ENCODE results near the gene KIN. TPM values are rescaled to one million over a fixed set of nuclear protein-coding genes. Genes with fewer than 3 reads are reported as not detected.

Gene KIN
- total RNA-seq, 1 donor from 2014 or later = 23.6 TPM

DNA sequence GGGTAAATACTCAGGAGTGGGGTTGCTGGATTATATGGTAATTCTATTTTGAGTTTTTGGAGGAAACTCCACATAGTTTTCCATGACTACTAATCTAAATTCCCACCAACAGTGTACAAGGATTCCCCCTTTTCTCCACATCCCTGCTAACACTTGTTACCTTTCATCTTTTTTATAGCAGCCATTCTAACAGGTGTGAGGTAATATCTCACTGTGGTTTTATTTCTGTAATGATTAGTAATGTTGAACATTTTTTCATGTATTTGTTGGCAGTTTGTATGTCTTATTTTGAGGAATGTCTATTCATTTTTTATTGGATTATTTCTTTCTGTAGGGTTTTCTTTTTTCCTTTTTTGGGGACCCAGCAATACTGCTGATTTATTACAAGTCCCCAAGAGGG lies 45.4 kb upstream of the KIN start:
- Histone ChIP-seq H3K36me3 (no peaks in the 10 kb centered on the region), H4K20me1 (ENCODE audit: low read depth) (no peaks in the 10 kb centered on the region), H3K27me3 (no peaks in the 10 kb centered on the region), H3K4me2 (no peak overlapping the region), H3K4me3 (no peak overlapping the region), H3K9ac (no peak overlapping the region), H3K27ac (no peak overlapping the region), H3K4me1 (no peaks in the 10 kb centered on the region), H3F3A (ENCODE audit: low read depth) (no peaks in the 10 kb centered on the region), H3K79me2 (ENCODE audit: low read depth) (peaks cover 44% of the 10 kb centered on the region), H3K9me3 (ENCODE audit: low read depth) (no peaks in the 10 kb centered on the region), H2AFZ (replicated peaks) (no peak overlapping the region)
- Mint-ChIP-seq H3K4me1 (no peaks in the 10 kb centered on the region), H3K4me3 (no peak overlapping the region), H3K36me3 (peaks cover 18% of the 10 kb centered on the region), H3K9me3 (no peaks in the 10 kb centered on the region), H3K27me3 (ENCODE audit: insufficient read depth, low read depth) (peaks cover 2% of the 10 kb centered on the region), H3K27ac (no peak overlapping the region)
- DNase-seq (ENCODE audit: low spot score) = no peak
- no peak for TF ChIP-seq EZH2 (IDR thresholded peaks at IDR 0.05)
- TF ChIP-seq EZH2phosphoT487 (IDR thresholded peaks at IDR 0.05) = no peak
- TF ChIP-seq, protein P1, sequence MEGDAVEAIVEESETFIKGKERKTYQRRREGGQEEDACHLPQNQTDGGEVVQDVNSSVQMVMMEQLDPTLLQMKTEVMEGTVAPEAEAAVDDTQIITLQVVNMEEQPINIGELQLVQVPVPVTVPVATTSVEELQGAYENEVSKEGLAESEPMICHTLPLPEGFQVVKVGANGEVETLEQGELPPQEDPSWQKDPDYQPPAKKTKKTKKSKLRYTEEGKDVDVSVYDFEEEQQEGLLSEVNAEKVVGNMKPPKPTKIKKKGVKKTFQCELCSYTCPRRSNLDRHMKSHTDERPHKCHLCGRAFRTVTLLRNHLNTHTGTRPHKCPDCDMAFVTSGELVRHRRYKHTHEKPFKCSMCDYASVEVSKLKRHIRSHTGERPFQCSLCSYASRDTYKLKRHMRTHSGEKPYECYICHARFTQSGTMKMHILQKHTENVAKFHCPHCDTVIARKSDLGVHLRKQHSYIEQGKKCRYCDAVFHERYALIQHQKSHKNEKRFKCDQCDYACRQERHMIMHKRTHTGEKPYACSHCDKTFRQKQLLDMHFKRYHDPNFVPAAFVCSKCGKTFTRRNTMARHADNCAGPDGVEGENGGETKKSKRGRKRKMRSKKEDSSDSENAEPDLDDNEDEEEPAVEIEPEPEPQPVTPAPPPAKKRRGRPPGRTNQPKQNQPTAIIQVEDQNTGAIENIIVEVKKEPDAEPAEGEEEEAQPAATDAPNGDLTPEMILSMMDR (IDR thresholded peaks at IDR 0.05) = no peak

DNA sequence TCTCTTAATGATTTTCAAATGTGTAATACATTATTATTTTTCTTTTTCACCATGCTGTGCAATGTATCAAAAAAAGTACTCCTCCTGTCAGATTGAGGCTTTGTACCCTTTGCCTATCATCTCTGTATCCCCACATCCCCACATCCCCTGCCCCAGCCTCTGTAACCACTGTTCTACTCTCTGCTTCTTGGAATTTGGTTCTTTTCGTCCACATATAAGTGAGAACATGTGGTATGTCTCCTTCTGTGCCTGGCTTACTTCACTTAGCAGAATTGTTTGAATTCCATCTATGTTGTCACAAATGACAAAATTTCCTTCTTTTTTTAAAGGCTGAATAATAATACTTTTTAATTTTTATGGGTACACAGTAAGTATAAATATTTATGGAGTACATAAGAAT lies 44.3 kb upstream of the KIN start:
- H3K27me3 ChIP-seq = no peaks in the 10 kb centered on the region
- no peak overlapping the region for H3K27ac ChIP-seq
- Mint-ChIP-seq H3K4me3 (no peak overlapping the region), H3K27ac (no peak overlapping the region), H3K9me3 (no peaks in the 10 kb centered on the region), H3K4me1 (no peaks in the 10 kb centered on the region), H3K36me3 (peaks cover 17% of the 10 kb centered on the region), H3K27me3 (ENCODE audit: insufficient read depth, low read depth) (peaks cover 2% of the 10 kb centered on the region)
- H3K9ac ChIP-seq = no peak overlapping the region
- no peak for DNase-seq (ENCODE audit: low spot score)
- no peak overlapping the region for H2AFZ ChIP-seq (replicated peaks)
- no peak overlapping the region for H3K4me3 ChIP-seq
- no peaks in the 10 kb centered on the region for H3K36me3 ChIP-seq
- H3F3A ChIP-seq (ENCODE audit: low read depth) = no peaks in the 10 kb centered on the region
- no peaks in the 10 kb centered on the region for H3K4me1 ChIP-seq
- no peaks in the 10 kb centered on the region for H3K9me3 ChIP-seq (ENCODE audit: low read depth)
- no peak overlapping the region for H3K4me2 ChIP-seq
- no peaks in the 10 kb centered on the region for H4K20me1 ChIP-seq (ENCODE audit: low read depth)
- TF ChIP-seq EZH2phosphoT487 (IDR thresholded peaks at IDR 0.05) (no peak), EZH2 (IDR thresholded peaks at IDR 0.05) (no peak)
- TF ChIP-seq, protein P1 (IDR thresholded peaks at IDR 0.05) = no peak
- peaks cover 48% of the 10 kb centered on the region for H3K79me2 ChIP-seq (ENCODE audit: low read depth)

DNA sequence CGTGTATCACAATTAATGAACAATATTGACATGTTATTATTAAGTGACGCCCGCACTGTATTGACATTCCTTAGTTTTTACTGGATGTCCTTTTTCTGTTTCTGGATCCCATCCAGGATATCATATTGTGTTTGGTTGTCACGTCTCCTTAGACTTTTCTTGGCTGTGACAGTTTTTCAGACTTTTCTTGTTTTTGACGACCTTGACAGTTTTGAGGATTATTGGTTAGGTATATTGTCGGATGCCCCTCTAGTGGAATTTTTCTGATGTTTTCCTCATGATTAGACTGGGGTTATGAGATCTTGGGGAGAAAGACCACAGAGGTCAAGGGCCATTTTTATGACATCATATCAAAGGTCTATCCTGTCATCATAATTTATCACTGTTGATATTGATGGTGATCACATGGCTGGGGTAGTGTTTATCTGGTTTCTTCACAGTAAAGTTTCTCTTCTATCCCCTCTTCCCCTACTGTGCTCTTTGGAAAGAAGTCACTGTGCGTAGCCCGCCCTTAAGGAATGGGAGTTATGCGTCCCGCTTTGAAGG lies 41.6 kb upstream of the KIN start:
- TF ChIP-seq, protein P1 (IDR thresholded peaks at IDR 0.05) = no peak
- no peak for TF ChIP-seq EZH2 (IDR thresholded peaks at IDR 0.05)
- no peak for TF ChIP-seq EZH2phosphoT487 (IDR thresholded peaks at IDR 0.05)
- Mint-ChIP-seq H3K36me3 (peaks cover 12% of the 10 kb centered on the region), H3K4me3 (no peak overlapping the region), H3K27me3 (ENCODE audit: insufficient read depth, low read depth) (no peaks in the 10 kb centered on the region), H3K9me3 (no peaks in the 10 kb centered on the region), H3K4me1 (no peaks in the 10 kb centered on the region), H3K27ac (no peak overlapping the region)
- H3K27ac ChIP-seq = no peak overlapping the region
- H3K27me3 ChIP-seq = no peaks in the 10 kb centered on the region
- no peaks in the 10 kb centered on the region for H4K20me1 ChIP-seq (ENCODE audit: low read depth)
- H3F3A ChIP-seq (ENCODE audit: low read depth) = no peaks in the 10 kb centered on the region
- no peaks in the 10 kb centered on the region for H3K4me1 ChIP-seq
- H2AFZ ChIP-seq (replicated peaks) = no peak overlapping the region
- peaks cover 38% of the 10 kb centered on the region for H3K79me2 ChIP-seq (ENCODE audit: low read depth)
- no peaks in the 10 kb centered on the region for H3K9me3 ChIP-seq (ENCODE audit: low read depth)
- no peak overlapping the region for H3K9ac ChIP-seq
- H3K4me2 ChIP-seq = no peak overlapping the region
- no peak for DNase-seq (ENCODE audit: low spot score)
- no peak overlapping the region for H3K4me3 ChIP-seq
- no peaks in the 10 kb centered on the region for H3K36me3 ChIP-seq
